OCI-LY1 (cell line): ENCODE measurements around the gene RPS3A.

Experiments
- EZH2 ChIP-seq: fragments of 200-600 bp; sonication (generic), shearing (Covaris generic); IDR thresholded peaks from 2 replicates; pipeline ENCODE4 v1.8.0; 2017; ENCODE audit warnings: borderline replicate concordance, mixed run types, mild to moderate bottlenecking, antibody characterized with exemption, low read length, moderate library complexity, mixed read lengths
- TF ChIP-seq, protein P1 (sequence below): fragments of 200-600 bp; sonication (generic), shearing (Covaris generic); IDR thresholded peaks from 2 replicates; pipeline ENCODE4 v1.5.1; 2017; ENCODE audit warnings: mild to moderate bottlenecking, antibody characterized with exemption, low read length, moderate library complexity, mixed read lengths

DNA sequence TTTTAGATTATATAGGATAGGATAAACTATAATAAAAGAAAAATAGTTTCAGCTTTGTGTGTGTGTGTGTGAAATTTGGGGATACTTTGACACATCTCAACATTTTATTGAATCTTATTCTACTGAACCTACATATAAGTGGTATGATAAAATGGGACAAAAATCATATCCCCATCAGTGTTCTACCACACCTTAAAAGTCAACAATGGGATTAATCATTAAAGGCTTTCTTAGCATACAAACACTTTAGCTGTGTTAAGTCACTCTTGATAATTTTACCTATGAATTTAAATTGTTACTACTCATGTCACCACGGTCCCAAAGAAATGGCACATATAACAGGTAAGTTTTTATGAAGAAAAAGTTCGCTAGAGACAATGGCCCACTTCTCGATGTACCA lies 46.6 kb upstream of the RPS3A start:
- TF ChIP-seq, protein P1, sequence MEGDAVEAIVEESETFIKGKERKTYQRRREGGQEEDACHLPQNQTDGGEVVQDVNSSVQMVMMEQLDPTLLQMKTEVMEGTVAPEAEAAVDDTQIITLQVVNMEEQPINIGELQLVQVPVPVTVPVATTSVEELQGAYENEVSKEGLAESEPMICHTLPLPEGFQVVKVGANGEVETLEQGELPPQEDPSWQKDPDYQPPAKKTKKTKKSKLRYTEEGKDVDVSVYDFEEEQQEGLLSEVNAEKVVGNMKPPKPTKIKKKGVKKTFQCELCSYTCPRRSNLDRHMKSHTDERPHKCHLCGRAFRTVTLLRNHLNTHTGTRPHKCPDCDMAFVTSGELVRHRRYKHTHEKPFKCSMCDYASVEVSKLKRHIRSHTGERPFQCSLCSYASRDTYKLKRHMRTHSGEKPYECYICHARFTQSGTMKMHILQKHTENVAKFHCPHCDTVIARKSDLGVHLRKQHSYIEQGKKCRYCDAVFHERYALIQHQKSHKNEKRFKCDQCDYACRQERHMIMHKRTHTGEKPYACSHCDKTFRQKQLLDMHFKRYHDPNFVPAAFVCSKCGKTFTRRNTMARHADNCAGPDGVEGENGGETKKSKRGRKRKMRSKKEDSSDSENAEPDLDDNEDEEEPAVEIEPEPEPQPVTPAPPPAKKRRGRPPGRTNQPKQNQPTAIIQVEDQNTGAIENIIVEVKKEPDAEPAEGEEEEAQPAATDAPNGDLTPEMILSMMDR, result no peak
- TF ChIP-seq EZH2, result no peak
